ENCODE results near the gene NUPR2.
A peak's percentile ranks its signal among the peaks of the same experiment; 100 is the strongest.
"Not testable (repeated sequence)": the region's sequence is repeated elsewhere in the genome, so short reads cannot be mapped to it uniquely, and the experiment has no call there.

The NUPR2 gene

DNA sequence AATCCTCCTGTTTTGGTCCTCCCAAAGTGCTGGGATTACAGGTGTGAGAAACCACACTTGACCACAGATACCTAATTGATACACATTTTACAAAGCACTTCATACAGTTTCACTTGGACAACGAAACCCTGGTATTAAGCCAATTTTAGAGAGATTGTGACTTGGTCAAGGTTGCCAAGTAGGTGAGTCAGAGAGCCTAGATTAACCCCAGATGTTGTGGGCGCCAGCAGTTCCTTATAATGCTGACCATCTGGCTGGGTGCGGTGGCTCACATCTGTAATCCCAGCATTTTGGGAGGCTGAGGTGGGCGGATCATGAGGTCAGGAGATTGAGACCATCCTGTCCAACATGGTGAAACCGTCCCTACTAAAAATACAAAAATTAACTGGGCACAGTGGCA is 18.5 kb downstream of the NUPR2 start:
- no peak for DNase-seq (ENCODE audit: low read depth)
- TF ChIP-seq, protein P1, sequence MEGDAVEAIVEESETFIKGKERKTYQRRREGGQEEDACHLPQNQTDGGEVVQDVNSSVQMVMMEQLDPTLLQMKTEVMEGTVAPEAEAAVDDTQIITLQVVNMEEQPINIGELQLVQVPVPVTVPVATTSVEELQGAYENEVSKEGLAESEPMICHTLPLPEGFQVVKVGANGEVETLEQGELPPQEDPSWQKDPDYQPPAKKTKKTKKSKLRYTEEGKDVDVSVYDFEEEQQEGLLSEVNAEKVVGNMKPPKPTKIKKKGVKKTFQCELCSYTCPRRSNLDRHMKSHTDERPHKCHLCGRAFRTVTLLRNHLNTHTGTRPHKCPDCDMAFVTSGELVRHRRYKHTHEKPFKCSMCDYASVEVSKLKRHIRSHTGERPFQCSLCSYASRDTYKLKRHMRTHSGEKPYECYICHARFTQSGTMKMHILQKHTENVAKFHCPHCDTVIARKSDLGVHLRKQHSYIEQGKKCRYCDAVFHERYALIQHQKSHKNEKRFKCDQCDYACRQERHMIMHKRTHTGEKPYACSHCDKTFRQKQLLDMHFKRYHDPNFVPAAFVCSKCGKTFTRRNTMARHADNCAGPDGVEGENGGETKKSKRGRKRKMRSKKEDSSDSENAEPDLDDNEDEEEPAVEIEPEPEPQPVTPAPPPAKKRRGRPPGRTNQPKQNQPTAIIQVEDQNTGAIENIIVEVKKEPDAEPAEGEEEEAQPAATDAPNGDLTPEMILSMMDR (IDR thresholded peaks at IDR 0.05; ENCODE audit: control insufficient read depth, extremely low read depth, insufficient read depth) = no peak
- no peak overlapping the region for H3K4me3 ChIP-seq (ENCODE audit: low read depth, low read length)

DNA sequence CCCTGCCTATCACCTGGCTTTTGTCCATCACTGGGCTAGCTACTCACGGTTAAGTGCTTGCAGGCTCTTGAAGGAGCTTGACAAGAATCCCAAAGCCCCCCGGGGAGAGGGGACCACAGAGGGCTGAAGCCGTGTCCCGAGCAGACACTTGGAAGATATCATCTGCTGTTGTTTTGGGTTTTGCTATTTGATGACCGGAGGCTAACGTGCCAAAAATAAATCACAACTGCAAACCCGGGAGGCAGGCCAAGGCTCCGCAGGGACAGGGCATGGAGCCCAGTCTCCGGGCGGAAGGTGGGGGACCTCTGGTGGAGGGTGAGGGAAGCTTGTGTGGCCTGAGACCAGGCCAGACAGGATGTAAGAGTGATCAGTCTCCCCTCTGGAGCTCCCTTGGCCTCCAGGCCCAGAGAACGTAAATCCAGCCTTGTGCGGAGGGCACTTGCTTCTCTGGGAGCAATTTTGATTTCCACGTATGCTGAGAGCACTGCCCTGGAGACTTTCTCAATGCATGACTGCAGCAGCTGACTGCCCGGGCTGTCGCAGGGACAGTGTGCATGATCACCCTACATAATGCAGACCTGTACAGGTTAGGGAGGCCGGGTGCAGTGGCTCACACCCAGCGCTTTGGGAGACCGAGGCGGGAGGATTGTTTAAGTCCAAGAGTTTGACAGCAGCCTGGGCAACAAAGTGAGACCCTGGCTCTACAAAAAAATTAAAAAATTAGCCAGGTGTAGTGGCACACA is 23.3 kb downstream of the NUPR2 start, which contains the start of gene PHKG1:
TSS of gene PHKG1 (minus strand) at position 164 of the 743 bp plus-strand sequence. CDS start 4,011 bp downstream, outside the sequence.
- H3K4me3 ChIP-seq (ENCODE audit: low read depth, low read length) = peak within 1 kb of the TSS; percentile 21; the same call in 1 of the 2 replicates
- peak; percentile 84 for DNase-seq (ENCODE audit: low read depth)
- TF ChIP-seq, protein P1 (IDR thresholded peaks at IDR 0.05; ENCODE audit: control insufficient read depth, extremely low read depth, insufficient read depth) = peak; percentile 72

DNA sequence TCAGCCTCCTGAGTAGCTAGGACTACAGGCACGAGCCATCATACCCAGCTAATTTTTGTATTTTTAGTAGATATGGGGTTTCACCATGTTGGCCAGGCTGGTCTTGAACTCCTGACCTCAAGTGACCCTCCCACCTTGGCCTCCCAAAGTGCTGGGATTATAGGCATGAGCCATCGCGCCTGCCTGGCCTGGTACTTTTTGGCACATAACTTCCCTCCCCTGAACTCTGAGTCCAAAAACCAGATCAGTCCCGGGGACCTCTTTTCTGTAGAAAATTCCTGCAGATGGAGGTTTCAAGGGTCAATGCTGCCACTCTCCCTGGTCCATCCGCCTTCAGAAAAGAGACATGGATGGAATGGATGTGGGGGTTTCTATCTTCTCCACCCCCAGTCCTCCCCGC is 23.8 kb downstream of the NUPR2 start:
- peak overlapping the region; percentile 21; the same call in 1 of the 2 replicates for H3K4me3 ChIP-seq (ENCODE audit: low read depth, low read length)
- DNase-seq (ENCODE audit: low read depth) = not testable (repeated sequence)

DNA sequence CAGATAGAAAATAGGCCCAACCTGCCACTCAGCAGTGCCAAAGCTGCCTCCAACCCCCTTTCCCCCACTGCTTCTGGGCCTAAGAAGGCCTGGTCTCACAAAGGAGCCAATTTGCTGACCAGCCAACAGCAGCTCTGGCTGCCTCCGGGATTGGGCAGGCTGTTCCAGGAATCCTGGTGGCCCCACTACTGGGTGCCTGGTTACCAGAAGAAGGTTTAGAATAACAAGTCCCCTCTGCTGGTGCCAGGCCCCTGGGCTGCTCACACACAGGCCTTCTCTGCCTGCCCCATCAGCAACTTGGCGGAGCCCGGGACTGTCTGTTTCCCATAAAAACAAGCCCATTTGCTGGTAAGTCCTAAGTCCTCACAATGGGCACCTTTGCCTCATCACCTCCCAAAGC is 24.6 kb downstream of the NUPR2 start:
- H3K4me3 ChIP-seq (ENCODE audit: low read depth, low read length) = no peak overlapping the region
- TF ChIP-seq, protein P1 (IDR thresholded peaks at IDR 0.05; ENCODE audit: control insufficient read depth, extremely low read depth, insufficient read depth) = no peak
- DNase-seq (ENCODE audit: low read depth) = no peak

DNA sequence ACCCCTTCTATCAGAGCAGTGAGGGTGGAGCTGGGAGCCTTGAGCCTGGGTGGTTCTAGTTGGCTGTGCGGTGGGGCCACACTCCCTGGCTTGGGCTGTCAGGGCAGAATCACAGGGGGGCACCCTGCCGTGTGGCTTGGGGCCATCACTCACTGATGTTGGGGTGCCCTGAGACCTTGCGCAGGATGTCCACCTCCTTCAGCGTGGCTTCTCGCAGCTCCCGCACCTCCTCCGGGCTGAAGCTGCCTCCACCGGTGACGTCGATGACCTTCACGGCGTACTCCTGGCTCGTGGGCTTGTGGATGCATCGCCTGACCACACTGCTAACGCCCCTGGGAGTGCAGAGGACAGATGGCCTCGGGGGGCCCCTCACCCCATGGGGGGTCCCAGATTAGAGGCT is 28.8 kb downstream of the NUPR2 start:
- no peak for DNase-seq (ENCODE audit: low read depth)
- H3K4me3 ChIP-seq (ENCODE audit: low read depth, low read length) = no peak overlapping the region
- TF ChIP-seq, protein P1 (IDR thresholded peaks at IDR 0.05; ENCODE audit: control insufficient read depth, extremely low read depth, insufficient read depth) = no peak

DNA sequence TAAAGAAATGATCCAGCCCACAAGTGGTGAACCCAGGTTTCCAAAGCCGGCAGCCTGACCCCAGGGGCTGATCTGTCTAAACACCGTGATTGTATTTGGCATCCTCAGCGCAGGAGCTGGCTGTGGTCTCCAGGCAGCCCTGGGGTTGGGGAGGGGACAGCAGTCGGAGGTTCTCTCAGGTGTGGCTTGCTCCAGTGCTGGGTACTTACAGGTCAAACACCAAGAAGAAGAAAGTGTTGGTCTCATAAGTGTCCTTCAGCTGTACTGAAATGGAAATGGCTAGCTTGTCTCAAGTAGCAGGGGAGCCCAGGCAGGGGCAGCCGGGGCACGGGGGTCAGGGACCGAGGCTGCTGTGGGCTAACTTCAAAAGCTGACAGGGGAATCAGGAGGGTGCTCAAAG is 29.5 kb downstream of the NUPR2 start:
- TF ChIP-seq, protein P1 (IDR thresholded peaks at IDR 0.05; ENCODE audit: control insufficient read depth, extremely low read depth, insufficient read depth) = no peak
- DNase-seq (ENCODE audit: low read depth) = no peak
- no peak overlapping the region for H3K4me3 ChIP-seq (ENCODE audit: low read depth, low read length)

DNA sequence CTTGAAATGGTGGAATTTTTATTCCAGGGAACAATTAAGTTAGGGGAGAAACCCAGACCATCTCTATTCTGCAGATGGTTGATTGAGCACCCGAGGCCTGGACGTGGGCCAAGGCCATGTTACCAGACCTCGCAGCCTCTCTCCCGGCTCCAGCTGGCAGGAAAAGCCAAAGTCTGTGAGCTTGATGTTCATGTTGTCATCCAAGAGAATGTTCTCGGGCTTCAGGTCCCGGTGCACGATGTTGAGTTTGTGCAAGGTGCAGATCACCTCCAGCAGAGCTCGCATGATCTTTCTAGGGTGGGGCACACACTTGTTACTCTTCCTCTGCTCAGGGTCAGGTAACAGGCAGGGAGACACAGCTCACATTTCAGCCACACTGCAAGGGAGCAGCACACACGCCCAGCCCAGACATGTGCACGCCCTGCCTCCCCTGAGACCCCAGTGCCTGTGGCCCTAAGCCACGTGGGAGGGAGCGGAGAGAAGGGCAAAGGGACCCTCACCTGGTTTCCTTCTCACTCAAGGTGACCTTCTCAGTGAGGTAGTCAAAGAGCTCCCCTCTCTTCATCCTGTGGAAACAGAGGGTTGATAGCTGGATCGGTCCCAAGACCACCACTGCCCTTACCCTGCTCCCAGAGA is 32.9 kb downstream of the NUPR2 start:
- H3K4me3 ChIP-seq (ENCODE audit: low read depth, low read length) = no peak overlapping the region
- TF ChIP-seq, protein P1 (IDR thresholded peaks at IDR 0.05; ENCODE audit: control insufficient read depth, extremely low read depth, insufficient read depth) = no peak
- no peak for DNase-seq (ENCODE audit: low read depth)

Measured in LNCaP clone FGC (cell line).